Measurements from ENCODE around the gene QDPR. TPM values are rescaled to one million over a fixed set of nuclear protein-coding genes. Genes with fewer than 3 reads are reported as not detected.
A peak's percentile ranks its signal among the peaks of the same experiment; 100 is the strongest.

The QDPR gene
- total RNA-seq, 1 donor from 2014 or later = 53.6 TPM

GRCh38 chr4:17469931-17470674, 41.8 kb downstream of the QDPR start:
- no peaks in the 10 kb centered on the region for H3K79me2 ChIP-seq (ENCODE audit: insufficient read depth, low read length)
- no peak overlapping the region for H3K9ac ChIP-seq (ENCODE audit: low read length)
- no peaks in the 10 kb centered on the region for H3K4me1 Mint-ChIP-seq (ENCODE audit: low read depth, unreplicated experiment)
- no peak overlapping the region for H3K4me3 Mint-ChIP-seq (ENCODE audit: unreplicated experiment)
- no peak overlapping the region for H3K4me2 ChIP-seq (ENCODE audit: low read length)
- H3K27ac Mint-ChIP-seq (ENCODE audit: unreplicated experiment) = no peak overlapping the region
- no peak for TF ChIP-seq CTCF (IDR thresholded peaks at IDR 0.05; ENCODE audit: insufficient read depth, low read depth, low read length)
- no peak for TF ChIP-seq EZH2 (IDR thresholded peaks at IDR 0.05; ENCODE audit: insufficient read depth, low read length)
- H3K9me3 ChIP-seq (ENCODE audit: insufficient read depth, low read depth, low read length) = no peaks in the 10 kb centered on the region
- FAIRE-seq = no peak
- no peaks in the 10 kb centered on the region for H3K36me3 ChIP-seq (ENCODE audit: insufficient read depth, low read length)
- H4K20me1 ChIP-seq (ENCODE audit: insufficient read depth, low read length) = no peaks in the 10 kb centered on the region
- H3K4me3 ChIP-seq (ENCODE audit: insufficient read depth, low read depth, low read length) = no peak overlapping the region
- H3K36me3 Mint-ChIP-seq (ENCODE audit: low read depth, unreplicated experiment) = peaks cover 4% of the 10 kb centered on the region
- DNase-seq (ENCODE audit: low read depth) = peak; percentile 16
- no peaks in the 10 kb centered on the region for H3K27me3 Mint-ChIP-seq (ENCODE audit: low read depth, unreplicated experiment)
- no peaks in the 10 kb centered on the region for H3K27me3 ChIP-seq (ENCODE audit: insufficient read depth, low read length)
- no peak overlapping the region for H3K27ac ChIP-seq (ENCODE audit: low read depth, low read length)
- H2AFZ ChIP-seq (ENCODE audit: low read depth, low read length) = no peak overlapping the region
- H3K4me1 ChIP-seq (ENCODE audit: insufficient read depth, low read length) = no peaks in the 10 kb centered on the region
- no peaks in the 10 kb centered on the region for H3K9me3 Mint-ChIP-seq (ENCODE audit: unreplicated experiment)

- DNase-seq (ENCODE audit: low read depth) = peak; percentile 21
- FAIRE-seq = no peak
- no peaks in the 10 kb centered on the region for H3K79me2 ChIP-seq (ENCODE audit: insufficient read depth, low read length)
Observed at GRCh38 chr4:17468619-17469221, 43.2 kb downstream of the QDPR start.

More at GRCh38 chr4:17468619-17469221, 43.2 kb downstream of the QDPR start:
- no peaks in the 10 kb centered on the region for H4K20me1 ChIP-seq (ENCODE audit: insufficient read depth, low read length)
- H3K4me1 Mint-ChIP-seq (ENCODE audit: low read depth, unreplicated experiment) = no peaks in the 10 kb centered on the region
- TF ChIP-seq CTCF (IDR thresholded peaks at IDR 0.05; ENCODE audit: insufficient read depth, low read depth, low read length) (peak; percentile 25), EZH2 (IDR thresholded peaks at IDR 0.05; ENCODE audit: insufficient read depth, low read length) (no peak)
- peak overlapping the region; percentile 31 for H2AFZ ChIP-seq (ENCODE audit: low read depth, low read length)
- H3K36me3 Mint-ChIP-seq (ENCODE audit: low read depth, unreplicated experiment) = peaks cover 4% of the 10 kb centered on the region
- no peak overlapping the region for H3K4me3 ChIP-seq (ENCODE audit: insufficient read depth, low read depth, low read length)
- H3K36me3 ChIP-seq (ENCODE audit: insufficient read depth, low read length) = no peaks in the 10 kb centered on the region
- no peak overlapping the region for H3K9ac ChIP-seq (ENCODE audit: low read length)
- H3K4me3 Mint-ChIP-seq (ENCODE audit: unreplicated experiment) = no peak overlapping the region
- H3K4me1 ChIP-seq (ENCODE audit: insufficient read depth, low read length) = no peaks in the 10 kb centered on the region
- H3K9me3 Mint-ChIP-seq (ENCODE audit: unreplicated experiment) = no peaks in the 10 kb centered on the region
- no peaks in the 10 kb centered on the region for H3K9me3 ChIP-seq (ENCODE audit: insufficient read depth, low read depth, low read length)
- no peaks in the 10 kb centered on the region for H3K27me3 Mint-ChIP-seq (ENCODE audit: low read depth, unreplicated experiment)
- H3K27ac Mint-ChIP-seq (ENCODE audit: unreplicated experiment) = no peak overlapping the region
- H3K27ac ChIP-seq (ENCODE audit: low read depth, low read length) = no peak overlapping the region
- H3K27me3 ChIP-seq (ENCODE audit: insufficient read depth, low read length) = no peaks in the 10 kb centered on the region
- H3K4me2 ChIP-seq (ENCODE audit: low read length) = no peak overlapping the region

Measured in astrocyte (in vitro differentiated cells and primary cell).